Osteoblast (primary cell): ENCODE data around the gene CBFA2T3. TPM values are rescaled to one million over a fixed set of nuclear protein-coding genes. Genes with fewer than 3 reads are reported as not detected.

Source experiments
- DNase-seq: peaks from one replicate; pipeline ENCODE4 v3.0.0; 2011; ENCODE audit warnings: low spot score, mixed read lengths; ENCODE audit not compliant: insufficient read length; ENCODE audit errors: missing footprints
- H2AFZ ChIP-seq: 2 replicates; pipeline ENCODE4 v1.6.0; 2011; ENCODE audit warnings: mild to moderate bottlenecking, low read length
- H3K27ac ChIP-seq: 2 replicates; pipeline ENCODE4 v1.5.1; 2011; ENCODE audit warnings: mild to moderate bottlenecking, low read depth, low read length, moderate library complexity
- H3K27me3 ChIP-seq: 2 replicates; pipeline ENCODE4 v1.6.0; 2012; ENCODE audit warnings: mild to moderate bottlenecking, control low read depth, inconsistent platforms, low read length, moderate library complexity; ENCODE audit not compliant: insufficient read depth
- H3K36me3 ChIP-seq: 2 replicates; pipeline ENCODE4 v1.5.1; 2011; ENCODE audit warnings: mild to moderate bottlenecking, low read length, control low read depth, moderate library complexity; ENCODE audit not compliant: insufficient read depth
- H3K4me1 ChIP-seq: 2 replicates; pipeline ENCODE4 v1.5.1; 2011; ENCODE audit warnings: mild to moderate bottlenecking, low read length, control low read depth, moderate library complexity; ENCODE audit not compliant: insufficient read depth
- H3K4me2 ChIP-seq: 2 replicates; pipeline ENCODE4 v1.6.0; 2011; ENCODE audit warnings: mild to moderate bottlenecking, low read length; ENCODE audit not compliant: insufficient read depth
- H3K4me3 ChIP-seq: fragments of 200-600 bp; sonication (generic); 3 replicates; pipeline ENCODE4 v1.5.1; 2012; ENCODE audit warnings: mild to moderate bottlenecking, low read length, inconsistent platforms; ENCODE audit not compliant: insufficient read depth
- H3K79me2 ChIP-seq: 2 replicates; pipeline ENCODE4 v1.6.0; 2012; ENCODE audit warnings: mild to moderate bottlenecking, low read length, control low read depth, inconsistent platforms; ENCODE audit not compliant: insufficient read depth
- H3K9me3 ChIP-seq: 2 replicates; pipeline ENCODE4 v1.5.1; 2011; ENCODE audit warnings: low read depth, low read length, control low read depth
- H4K20me1 ChIP-seq: 2 replicates; pipeline ENCODE4 v1.6.0; 2012; ENCODE audit warnings: mild to moderate bottlenecking, low read length, control low read depth; ENCODE audit not compliant: insufficient read depth
- total RNA-seq: library from RNA; depleted of rRNA; stranded (reverse); fragments of >200 nt; gene quantifications from 2 replicates; pipeline ENCODE4 v1.2.3, GENCODE V29; 2012
- TF ChIP-seq, protein P1 (sequence below): IDR thresholded peaks from 2 replicates; pipeline ENCODE4 v1.5.1; 2011; ENCODE audit warnings: mild to moderate bottlenecking, low read depth, low read length, moderate library complexity; ENCODE audit errors: extremely low read depth

The CBFA2T3 gene
- total RNA-seq, 1 donor = not detected

DNA sequence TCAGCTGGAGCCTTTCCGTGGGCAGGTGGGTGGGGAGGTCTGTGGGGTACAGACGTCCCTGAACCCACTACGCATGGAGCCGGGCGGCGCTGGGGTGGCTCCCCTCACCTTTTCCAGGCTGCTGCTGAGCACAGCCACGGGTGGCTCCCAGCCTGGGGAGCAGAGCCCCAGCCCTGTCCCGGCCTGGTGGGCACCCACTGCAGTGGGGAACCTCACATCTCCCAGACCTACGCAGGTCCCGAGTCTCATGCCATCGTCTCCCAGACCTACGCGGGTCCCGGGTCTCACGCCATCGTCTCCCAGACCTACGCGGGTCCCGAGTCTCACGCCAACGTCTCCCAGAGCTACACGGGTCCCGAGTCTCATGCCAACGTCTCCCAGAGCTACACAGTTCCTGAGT, 148.3 kb downstream of the CBFA2T3 start:
- TF ChIP-seq, protein P1, sequence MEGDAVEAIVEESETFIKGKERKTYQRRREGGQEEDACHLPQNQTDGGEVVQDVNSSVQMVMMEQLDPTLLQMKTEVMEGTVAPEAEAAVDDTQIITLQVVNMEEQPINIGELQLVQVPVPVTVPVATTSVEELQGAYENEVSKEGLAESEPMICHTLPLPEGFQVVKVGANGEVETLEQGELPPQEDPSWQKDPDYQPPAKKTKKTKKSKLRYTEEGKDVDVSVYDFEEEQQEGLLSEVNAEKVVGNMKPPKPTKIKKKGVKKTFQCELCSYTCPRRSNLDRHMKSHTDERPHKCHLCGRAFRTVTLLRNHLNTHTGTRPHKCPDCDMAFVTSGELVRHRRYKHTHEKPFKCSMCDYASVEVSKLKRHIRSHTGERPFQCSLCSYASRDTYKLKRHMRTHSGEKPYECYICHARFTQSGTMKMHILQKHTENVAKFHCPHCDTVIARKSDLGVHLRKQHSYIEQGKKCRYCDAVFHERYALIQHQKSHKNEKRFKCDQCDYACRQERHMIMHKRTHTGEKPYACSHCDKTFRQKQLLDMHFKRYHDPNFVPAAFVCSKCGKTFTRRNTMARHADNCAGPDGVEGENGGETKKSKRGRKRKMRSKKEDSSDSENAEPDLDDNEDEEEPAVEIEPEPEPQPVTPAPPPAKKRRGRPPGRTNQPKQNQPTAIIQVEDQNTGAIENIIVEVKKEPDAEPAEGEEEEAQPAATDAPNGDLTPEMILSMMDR = no peak
- Histone ChIP-seq H3K9me3 (no peaks in the 10 kb centered on the region), H2AFZ (no peak overlapping the region), H3K27me3 (no peaks in the 10 kb centered on the region), H3K4me1 (no peaks in the 10 kb centered on the region), H3K79me2 (no peaks in the 10 kb centered on the region), H3K36me3 (no peaks in the 10 kb centered on the region), H3K4me3 (no peak overlapping the region), H3K4me2 (no peak overlapping the region), H3K27ac (no peak overlapping the region), H4K20me1 (no peaks in the 10 kb centered on the region)
- no peak for DNase-seq

DNA sequence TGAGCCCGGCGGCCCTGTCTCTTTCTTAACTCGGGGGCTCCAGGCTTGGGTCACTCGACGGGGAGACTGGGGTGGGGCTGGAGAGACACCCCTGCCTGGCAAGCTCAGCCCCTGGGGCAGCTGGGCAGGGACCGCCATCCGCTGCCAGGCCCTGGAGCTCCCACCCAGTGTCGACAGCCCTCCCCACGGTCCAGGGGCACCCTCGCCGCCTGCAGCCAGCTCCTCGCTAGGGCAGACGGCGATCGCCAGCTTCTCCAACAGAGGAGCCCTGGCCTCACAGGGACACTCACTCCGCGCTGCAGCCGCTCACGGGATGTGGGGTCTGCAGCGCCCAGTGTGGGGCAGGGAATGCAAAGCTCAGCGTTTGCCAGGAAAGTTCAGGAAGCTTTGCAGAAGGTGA, 149.3 kb downstream of the CBFA2T3 start:
- Histone ChIP-seq H3K27me3 (no peaks in the 10 kb centered on the region), H3K79me2 (no peaks in the 10 kb centered on the region), H3K4me1 (no peaks in the 10 kb centered on the region), H3K36me3 (no peaks in the 10 kb centered on the region), H3K4me3 (no peak overlapping the region), H4K20me1 (no peaks in the 10 kb centered on the region), H3K4me2 (no peak overlapping the region), H3K27ac (no peak overlapping the region), H3K9me3 (no peaks in the 10 kb centered on the region), H2AFZ (no peak overlapping the region)
- TF ChIP-seq, protein P1 = no peak
- DNase-seq = no peak

DNA sequence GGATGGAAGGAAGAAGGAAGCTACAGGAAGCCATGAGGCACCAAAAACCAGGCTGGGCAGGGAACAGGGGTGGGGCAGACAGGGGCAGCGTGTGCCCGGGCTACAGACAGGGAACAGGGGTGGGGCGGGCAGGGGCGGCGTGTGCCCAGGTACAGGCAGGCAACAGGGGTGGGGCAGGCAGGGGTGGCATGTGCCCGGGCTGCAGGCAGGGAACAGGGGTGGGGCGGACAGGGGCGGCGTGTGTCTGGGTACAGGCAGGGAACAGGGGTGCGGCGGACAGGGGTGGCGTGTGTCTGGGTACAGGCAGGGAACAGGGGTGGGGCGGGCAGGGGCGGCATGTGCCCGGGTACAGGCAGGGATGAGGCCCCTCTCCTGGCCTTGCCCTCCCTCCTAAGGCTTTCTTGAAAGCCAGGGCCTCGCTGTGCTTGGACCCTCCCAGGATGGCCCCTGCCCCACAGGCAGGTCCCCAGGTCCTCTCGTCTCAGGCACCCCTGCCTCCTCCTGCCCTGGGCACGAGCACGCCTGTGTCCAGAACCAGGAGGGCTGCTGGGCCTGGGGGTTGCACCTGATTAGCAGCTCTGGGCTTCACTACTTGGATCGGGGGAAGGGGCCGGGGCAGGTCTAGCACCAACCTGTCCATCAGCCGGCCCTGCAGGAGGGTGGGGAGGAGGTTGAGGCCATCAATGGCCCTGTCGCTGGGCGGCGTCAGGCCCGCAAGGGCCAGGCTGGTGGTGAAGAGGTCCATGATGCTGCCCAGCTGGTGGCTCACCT, 150.8 kb downstream of the CBFA2T3 start:
- no peak for DNase-seq
- Histone ChIP-seq H2AFZ (no peak overlapping the region), H3K9me3 (no peaks in the 10 kb centered on the region), H3K4me1 (no peaks in the 10 kb centered on the region), H3K4me2 (no peak overlapping the region), H4K20me1 (no peaks in the 10 kb centered on the region), H3K27me3 (no peaks in the 10 kb centered on the region), H3K36me3 (no peaks in the 10 kb centered on the region), H3K79me2 (no peaks in the 10 kb centered on the region), H3K27ac (no peak overlapping the region), H3K4me3 (no peak overlapping the region)
- TF ChIP-seq, protein P1 = no peak

GRCh38 chr16:88825146-88825545, 151.9 kb downstream of the CBFA2T3 start:
- no peak for DNase-seq
- H4K20me1 ChIP-seq = no peaks in the 10 kb centered on the region
- no peak overlapping the region for H3K4me2 ChIP-seq
- no peaks in the 10 kb centered on the region for H3K36me3 ChIP-seq
- TF ChIP-seq, protein P1 = no peak
- no peaks in the 10 kb centered on the region for H3K27me3 ChIP-seq
- H3K27ac ChIP-seq = no peak overlapping the region
- H3K4me1 ChIP-seq = no peaks in the 10 kb centered on the region
- H3K79me2 ChIP-seq = no peaks in the 10 kb centered on the region
- no peak overlapping the region for H2AFZ ChIP-seq
- H3K9me3 ChIP-seq = no peaks in the 10 kb centered on the region
- no peak overlapping the region for H3K4me3 ChIP-seq

Other genes with a start within 250 kb of the CBFA2T3 start
- 187 and 207 TPM in 2 replicates for gene PIEZO1, start 192.0 kb downstream of the CBFA2T3 start, total RNA-seq
- gene CDT1, start 173.4 kb downstream of the CBFA2T3 start, total RNA-seq = 2.9 TPM in 2 replicates
- 41.8 and 53.6 TPM in 2 replicates for gene APRT, start 165.3 kb downstream of the CBFA2T3 start, total RNA-seq
- 43.6 and 48.1 TPM in 2 replicates for gene GALNS, start 120.3 kb downstream of the CBFA2T3 start, total RNA-seq
- 43.1 and 47.7 TPM in 2 replicates for gene TRAPPC2L, start 120.1 kb downstream of the CBFA2T3 start, total RNA-seq
- not detected in 2 replicates for gene PABPN1L, start 110.5 kb downstream of the CBFA2T3 start, total RNA-seq
- 25.6 and 29.3 TPM in 2 replicates for gene ACSF3, start 116.6 kb upstream of the CBFA2T3 start, total RNA-seq
- gene CDH15, start 194.5 kb upstream of the CBFA2T3 start, total RNA-seq = 1.5 and 2.2 TPM in 2 replicates
- gene SLC22A31, start 223.3 kb upstream of the CBFA2T3 start, total RNA-seq = not detected in 2 replicates
- 6.2 and 8.7 TPM in 2 replicates for gene ZNF778, start 240.5 kb upstream of the CBFA2T3 start, total RNA-seq